Activated CD8-positive, alpha-beta memory T cell treated with anti-CD3 and anti-CD28 coated beads, Interleukin-2, amount 50 U/mL, for 4 hours (primary cell): ENCODE data around the gene SLC2A5.
"Not testable (repeated sequence)": the region's sequence is repeated elsewhere in the genome, so short reads cannot be mapped to it uniquely, and the experiment has no call there.

Source experiments
- DNase-seq: peaks from one replicate; pipeline ENCODE4 v3.0.0-alpha.2; 2020

The SLC2A5 gene, protein sequence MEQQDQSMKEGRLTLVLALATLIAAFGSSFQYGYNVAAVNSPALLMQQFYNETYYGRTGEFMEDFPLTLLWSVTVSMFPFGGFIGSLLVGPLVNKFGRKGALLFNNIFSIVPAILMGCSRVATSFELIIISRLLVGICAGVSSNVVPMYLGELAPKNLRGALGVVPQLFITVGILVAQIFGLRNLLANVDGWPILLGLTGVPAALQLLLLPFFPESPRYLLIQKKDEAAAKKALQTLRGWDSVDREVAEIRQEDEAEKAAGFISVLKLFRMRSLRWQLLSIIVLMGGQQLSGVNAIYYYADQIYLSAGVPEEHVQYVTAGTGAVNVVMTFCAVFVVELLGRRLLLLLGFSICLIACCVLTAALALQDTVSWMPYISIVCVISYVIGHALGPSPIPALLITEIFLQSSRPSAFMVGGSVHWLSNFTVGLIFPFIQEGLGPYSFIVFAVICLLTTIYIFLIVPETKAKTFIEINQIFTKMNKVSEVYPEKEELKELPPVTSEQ

DNA sequence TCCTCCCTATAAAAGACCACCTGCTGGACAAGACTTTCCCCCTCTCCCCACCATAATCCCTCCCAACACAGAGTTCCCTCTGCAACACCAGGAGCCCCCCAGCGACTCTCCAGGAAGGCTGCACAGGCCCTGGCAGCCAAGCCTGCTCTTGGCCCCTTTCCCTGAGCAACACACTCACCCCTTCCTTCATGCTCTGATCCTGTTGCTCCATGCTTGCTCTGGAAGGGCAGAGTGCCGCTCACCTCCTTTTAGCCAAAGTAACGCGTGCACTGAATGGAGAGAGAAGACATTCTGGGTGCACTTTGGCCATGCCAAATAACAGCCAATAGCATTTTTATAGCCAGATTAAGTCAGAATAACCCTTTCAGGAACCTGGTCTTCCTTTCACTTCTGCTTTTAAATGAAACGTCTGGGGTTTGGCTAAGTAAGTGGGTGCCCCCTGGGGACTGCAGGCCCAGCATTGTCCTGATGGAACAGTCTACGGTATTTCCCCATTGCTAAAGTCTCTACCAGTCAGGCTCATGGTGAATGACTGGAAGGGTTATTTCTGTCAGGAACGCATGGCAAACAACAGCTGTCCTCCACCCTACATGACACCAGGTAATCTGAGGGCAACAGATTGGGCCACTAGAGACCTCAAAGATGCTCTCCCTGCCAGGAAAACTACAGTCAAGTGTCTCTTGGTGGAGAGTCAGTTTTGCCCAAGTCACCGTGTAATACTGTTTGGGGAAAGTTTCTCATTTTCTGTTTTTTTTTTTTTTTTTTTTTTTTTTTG is at the start of gene SLC2A5:
TSS of gene SLC2A5 (minus strand) at position 310 of the 775 bp plus-strand sequence. CDS start at position 211, 99 bp downstream.
- no peak for DNase-seq

DNA sequence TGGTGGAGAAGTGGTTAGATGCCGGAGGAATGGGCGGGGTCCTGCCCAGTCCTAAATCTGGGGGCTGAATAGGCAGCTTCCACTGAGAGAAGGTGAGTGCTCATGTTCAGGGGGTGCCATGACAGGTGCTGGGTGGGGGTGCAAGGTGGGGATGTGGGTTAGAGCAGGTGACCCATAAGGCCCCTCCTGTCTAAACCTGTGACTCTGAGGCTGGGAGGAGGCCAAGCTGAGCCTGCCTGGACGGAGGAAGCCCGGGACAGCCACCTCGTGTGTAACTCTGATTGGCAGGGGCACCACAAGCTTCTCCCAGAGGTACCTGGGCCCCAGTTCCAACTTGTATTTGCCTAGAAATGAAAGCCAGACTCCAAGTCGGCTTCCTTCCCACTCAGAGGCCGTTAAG is 48.8 kb upstream of the SLC2A5 start:
- DNase-seq = no peak

DNA sequence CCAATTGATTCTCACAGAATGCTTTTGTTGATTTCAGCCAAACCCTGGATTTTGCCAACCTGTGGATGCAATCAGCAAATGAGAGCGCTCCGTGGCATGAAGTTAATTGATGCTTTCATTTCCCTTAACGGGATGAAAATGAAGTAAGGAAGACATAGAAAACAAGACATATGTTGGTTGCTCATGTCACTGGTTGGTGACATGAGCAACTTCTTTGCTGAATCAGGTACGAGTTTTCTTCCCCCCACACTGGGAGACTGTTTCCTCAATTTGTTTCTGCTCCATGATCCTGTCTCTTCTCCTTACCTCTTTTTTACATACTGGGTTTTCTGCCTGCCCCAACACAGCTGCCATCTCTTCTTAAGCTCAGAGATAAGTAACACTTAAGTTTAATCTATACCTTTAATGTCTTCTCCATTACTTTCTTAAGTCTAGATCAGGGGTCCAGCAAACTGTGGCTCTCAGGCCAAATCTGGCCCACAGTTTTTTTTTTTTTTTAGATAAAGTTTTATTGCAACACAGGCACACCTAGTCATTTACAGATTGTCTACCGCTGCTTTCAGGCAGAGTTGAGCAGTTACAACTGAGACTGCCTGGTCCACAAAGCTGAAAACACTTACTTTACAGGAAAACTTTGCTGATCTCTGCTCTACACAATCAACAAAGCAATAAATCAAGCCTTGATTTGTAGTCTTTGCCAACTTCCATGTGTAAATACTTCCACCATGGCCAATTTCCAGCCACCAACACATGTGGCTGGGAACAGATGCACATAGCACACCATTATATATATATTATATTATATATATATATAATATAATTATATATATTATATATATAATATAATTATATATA is 46.1 kb upstream of the SLC2A5 start:
- DNase-seq = no peak

DNA sequence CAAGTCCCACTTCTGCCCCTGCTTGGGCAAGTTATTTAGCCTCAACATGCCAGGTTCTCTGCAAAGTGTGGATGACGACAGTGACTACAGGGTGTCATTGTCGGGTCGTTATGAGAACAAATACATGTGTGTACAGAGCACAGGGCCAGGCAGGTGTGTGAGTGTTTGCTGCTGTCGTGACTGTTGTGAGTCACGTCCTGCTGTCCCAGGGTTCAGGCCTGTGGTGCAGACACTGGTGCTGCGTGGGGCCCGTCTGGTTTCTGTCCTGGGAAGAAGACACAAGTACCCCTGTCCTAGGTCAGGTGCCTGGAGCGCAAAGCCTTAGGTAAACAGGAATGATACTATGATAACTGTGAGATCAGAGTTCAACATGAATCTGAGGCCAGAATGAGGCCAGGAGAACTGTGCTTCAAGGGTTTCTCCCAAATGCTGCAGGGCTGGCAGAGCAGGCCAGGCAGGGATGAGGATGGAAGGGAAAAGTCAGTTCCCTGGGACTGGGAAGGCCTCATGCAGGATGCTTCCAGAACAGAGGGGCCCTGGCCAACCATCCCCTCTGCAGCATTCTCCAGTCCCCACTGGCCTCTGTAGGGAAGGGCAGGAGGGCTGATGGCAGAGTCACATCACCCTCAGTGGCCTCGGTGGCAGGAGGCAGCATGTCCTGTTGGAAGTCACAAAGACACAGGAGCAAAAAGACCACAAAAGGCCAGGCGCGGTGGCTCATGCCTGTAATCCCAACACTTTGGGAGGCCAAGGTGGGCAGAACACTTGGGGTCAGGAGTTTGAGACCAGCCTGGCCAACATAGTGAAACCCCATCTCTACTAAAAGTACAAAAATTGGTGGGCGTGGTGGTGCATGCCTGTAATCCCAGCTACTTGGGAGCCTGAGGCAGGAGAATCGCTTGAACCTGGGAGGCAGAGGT is 43.8 kb upstream of the SLC2A5 start:
- DNase-seq = no peak

DNA sequence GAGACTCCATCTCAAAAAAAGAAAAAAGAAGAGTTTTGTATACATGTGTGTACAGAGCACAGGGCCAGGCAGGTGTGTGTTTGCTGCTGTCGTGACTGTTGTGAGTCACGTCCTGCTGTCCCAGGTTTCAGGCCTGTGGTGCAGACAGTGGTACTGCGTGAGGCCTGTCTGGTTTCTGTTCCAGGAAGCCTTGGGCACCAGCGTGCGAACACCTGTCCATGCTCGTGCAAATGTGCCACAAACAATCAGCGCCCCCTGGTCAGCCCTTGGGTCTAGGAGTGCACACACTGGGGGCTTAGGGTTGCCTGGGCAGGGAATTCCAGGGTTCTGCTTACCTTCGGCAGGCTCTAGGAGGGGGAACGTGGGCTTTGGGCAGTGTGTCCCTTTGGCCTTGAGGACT is 42.5 kb upstream of the SLC2A5 start:
- no peak for DNase-seq

DNA sequence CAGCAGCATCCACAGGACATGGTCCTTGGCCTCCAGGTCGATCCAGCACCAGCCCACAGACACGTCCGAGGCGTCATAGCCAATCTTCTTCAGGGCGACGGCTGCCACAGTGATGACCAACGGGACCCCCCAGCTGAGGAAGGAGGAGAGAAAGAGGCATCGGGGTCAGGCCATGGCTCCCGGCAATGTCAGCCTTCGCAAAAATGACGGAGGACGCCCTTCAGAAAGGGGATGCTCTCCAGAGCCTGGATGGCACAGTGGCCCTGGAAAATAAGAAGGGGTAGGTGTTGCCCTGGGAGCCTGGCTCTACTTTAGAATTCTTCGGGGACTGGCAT is 41.9 kb upstream of the SLC2A5 start:
- no peak for DNase-seq

DNA sequence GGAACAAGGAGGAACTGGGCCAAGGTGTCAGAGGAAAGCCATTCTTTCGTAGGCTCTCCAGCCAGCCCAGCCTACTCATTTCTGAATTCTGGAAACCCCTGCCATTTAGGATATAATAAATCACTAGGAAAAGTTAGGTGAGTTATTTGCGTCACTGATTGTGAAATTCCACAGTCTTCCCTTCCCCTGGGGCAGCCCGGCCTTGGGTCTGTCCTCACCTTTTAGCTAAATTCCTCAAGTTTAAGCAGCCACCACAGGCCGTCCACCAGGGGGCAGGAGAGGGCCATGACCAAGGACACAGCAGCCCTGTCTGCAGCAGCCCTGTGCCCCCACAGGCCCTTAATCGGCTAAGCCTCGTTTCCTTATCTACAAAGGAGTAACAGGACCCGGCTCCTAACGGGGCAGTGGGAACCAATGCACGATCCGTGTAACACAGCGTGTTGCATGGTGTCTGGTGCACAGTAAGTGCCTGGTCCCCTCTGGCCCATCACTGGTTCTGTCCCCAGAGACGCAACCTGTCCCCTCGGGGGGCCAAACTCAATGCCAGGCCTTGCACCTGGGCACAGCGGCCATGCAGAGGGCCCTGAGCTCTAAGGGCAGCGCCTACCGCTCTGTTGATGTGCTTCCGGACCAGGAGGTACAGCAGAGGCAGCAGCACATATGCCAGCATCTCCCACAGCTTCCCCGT is 41.4 kb upstream of the SLC2A5 start:
- DNase-seq = peak; percentile 88

DNA sequence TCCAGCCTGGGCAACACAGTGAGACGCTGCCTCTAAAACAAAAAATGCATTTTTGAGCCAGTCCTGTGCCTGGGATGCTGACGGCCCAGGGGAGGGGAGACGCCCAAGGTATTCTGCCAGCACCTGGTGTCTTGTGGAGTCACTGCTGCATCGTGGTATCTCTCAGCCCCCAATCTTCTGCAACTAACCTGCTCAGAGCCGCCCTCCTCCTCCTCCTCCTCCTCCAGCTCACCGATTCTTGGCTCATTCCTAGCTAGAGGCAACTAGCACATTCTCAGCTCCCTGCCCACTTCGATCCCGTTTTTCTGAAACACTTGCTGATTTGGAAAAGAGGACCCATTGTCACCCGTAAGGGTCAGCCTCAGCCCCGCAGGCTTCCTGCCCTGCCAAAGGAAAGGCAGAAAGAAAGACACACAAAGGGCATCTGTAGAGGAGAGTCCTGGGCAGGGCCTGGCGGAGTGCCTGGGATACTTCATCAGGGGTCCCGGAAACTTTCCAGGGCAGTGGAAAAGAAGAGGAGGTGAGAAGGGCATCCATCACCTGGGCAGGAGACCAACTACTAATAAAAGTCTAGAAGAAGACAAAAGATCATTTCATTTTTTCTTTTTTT is 38.7 kb upstream of the SLC2A5 start:
- DNase-seq = no peak

DNA sequence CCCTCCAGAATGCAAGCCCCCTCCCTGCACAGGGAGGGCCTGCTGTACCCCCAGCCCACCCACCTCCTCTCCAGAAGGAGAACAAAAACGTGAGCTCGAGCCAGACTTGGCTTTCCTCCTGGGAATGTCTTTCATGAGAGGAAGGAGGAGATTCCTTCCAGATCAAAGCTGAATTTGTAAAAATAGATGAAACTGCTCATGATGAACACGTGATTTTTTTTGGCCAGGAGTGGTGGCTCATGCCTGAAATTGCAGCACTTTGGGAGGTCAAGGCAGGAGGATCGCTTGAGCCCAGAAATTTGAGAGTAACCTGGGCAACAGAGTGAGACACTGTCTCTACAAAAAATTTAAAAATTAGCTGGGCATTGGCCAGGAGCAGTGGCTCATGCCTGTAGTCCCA is 37.7 kb upstream of the SLC2A5 start:
- no peak for DNase-seq

DNA sequence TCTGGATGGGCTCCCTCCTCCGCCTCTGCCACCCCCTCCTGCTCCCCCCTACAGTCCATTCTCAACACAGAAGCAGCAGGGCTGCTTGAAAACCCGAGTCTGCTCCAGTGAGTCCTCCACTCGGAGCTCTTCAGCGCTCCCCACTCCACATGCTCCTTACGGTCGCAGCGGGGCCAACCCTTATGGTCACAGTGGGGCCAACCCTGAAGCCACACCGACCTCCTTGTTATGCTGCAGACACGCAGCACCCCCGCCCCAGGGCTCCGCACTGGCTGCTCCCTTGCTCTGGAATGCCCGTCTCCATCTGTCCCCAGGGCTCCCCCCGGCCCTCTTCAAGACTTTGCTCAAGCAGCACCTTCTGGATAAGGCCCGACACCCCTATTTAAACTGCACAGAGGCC is 36.9 kb upstream of the SLC2A5 start:
- DNase-seq = no peak

DNA sequence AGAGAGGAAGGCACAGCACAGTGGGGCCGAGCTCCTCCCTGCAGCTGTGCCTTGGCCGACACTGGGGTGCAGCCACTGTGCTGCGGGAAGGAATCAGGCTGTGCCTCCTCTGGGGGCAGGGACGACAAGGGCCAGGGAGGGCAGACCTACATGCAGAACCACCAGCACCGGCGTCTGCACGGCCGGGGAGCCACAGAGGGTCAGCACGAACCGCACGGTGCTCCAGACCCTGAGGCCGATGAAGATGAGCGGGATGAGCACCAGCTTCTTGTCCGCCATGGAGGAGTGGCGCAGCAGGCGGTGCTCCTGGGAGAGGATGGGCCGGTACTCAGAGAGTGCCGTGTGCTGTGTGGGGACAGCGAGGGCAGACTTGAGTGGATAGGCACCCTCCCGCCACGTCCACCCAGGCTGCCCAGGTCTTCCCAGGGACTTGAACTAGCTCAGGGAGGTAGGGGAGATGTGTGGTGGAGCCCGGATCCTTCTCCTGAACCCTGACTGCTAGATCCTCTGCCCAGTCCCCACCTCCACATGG is 36.0 kb upstream of the SLC2A5 start:
- DNase-seq = no peak

DNA sequence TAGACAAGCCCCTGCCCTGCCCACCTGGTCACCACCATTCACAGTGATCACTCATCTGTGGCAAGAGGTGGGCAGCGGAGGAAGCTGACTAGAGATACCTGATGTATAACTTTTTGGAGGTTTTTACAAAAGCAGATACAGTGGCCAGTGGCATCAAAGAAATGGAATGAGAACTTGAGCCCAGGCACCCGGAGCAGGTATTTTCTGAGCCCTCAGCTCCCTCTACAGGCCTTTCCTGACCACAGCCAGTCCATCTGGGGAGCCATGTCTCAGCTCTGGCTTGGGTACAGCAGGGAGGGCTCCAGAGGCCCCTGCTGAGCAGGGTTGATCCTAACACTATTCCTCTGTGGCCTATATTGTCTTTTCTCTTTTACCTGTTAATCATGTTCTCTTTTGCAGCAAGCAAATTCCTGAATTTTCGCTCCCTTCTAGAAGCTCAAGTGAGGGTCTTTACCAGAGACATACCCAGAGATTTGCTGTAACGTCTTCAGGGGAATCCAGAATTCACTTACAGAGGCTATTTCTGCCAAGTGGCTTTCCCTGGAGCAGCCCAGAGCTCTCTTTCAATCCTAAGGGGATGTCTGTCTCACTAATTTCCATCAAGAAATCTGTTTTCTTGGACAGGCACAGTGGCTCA is 32.2 kb upstream of the SLC2A5 start:
- DNase-seq = no peak

DNA sequence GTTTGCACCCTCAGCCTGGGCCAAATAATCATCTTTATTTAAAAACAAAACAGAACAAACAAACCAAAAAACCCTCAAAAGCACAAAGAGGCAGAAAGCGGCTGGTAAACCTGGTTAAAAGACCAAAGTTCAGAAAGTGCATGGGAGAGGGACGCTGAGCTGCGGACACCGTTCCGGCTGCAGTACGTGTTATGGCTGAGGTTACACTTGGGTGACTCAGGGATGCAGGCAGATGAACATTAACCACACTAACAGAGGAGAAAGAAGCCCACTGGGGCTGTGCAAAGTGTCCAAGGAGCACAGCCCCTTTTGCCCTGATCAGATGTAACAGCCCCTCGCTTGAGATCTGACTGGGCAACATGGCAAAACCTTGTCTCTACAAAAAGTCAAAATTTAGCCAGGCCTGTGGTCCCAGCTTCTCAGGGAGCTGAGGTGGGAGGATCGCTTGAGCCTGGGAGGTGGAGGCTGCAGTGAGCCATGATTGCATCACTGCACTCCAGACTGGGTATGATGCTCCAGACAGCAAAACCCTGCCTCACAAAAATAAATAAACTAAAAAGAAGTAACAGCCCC is 31.1 kb upstream of the SLC2A5 start:
- DNase-seq = no peak

DNA sequence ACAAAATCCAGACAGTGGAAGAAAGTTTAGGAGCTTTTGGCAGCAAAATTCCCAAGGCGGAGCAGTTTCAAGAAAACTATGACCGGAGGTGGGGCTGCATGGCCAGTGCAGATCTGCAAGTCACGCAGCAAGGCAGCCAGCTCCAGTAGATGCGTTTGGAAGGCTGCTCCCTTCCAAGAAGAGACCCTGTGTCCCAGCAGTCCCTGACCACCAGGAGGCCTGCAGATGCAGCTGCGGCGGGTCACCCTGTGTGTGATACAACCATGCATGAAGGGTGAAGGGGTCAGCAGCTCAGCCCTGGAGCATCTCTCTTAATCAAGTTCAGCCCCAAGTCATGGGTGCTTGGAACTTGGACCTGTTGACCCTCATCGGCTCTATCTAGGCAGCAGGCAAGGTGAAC is 30.1 kb upstream of the SLC2A5 start:
- no peak for DNase-seq

DNA sequence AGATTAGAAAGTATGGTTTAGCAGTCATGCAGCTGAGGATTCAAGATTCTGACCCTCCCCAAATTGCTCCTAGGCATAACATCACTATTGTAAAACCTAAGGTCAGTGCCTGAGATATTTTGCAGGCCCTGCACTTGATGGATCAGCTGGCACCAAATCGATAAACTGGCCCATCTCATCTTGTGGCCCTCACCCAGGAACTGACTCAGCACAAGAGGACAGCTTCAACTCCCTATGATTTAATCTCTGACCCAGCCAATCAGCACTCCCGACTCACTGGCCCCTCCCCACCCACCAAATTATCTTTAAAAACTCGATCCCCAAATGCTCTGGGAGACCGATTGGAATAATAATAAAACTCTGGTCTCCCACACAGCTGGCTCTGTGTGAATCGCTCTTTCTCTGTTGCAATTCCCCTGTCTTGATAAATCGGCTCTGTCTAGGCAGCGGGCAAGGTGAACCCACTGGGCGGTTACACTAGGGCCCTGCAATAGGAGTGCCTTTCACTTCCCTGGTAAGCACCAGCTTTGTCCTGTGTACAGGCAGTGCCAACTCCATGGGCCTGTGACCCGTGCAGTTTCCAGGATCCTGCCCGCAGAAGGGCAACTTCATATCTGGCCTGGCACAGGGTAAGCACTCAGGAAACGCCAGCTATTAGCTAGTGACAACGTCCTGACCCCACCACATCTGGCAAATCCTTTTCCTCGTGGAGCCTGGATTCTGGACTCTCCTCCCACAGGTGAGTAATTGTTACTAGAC is 28.7 kb upstream of the SLC2A5 start:
- no peak for DNase-seq

DNA sequence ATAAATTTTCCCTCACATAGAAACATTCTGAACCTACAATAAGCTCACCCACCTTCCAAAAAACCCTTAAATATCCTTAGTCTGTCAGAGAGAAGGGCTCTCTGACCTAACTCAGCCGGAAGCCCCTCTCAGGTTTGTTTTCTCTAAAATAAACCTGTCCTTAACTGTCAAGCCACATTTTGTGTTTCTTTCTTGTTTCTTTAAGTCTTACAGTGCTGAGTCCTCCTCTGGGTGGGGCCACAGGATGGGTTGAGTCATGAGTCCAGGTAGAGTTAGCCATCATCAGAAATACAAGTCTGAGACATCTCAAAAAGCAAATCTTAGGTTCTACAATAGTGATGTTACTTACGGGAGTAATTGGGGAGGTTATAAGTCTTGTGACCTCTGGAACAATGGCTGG is 26.4 kb upstream of the SLC2A5 start:
- no peak for DNase-seq

DNA sequence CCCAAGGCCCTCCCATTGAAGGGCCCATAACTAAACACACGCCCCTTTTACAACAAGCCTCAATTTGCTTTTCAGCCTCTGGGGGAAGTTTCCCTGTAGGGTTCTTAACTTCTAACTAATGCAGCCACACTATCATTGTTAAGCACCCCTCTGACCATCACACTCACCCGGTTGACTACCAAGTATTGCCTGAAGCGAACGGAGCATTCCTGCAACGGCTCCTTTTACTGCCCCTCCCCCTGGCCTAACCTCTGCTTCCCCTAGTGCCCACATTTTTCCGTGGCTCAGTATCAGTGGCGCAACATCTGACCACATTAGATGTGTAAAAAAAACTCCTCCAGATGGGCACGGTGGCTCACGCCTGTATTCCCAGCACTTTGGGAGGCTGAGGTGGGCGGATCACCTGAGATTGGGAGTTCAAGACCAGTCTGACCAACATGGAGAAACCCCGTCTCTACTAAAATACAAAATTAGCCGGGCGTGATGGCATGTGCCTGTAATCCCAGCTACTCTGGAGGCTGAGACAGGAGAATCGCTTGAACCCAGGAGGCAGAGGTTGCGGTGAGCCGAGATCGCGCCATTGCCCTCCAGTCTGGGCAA is 24.7 kb upstream of the SLC2A5 start:
- DNase-seq = not testable (repeated sequence)

DNA sequence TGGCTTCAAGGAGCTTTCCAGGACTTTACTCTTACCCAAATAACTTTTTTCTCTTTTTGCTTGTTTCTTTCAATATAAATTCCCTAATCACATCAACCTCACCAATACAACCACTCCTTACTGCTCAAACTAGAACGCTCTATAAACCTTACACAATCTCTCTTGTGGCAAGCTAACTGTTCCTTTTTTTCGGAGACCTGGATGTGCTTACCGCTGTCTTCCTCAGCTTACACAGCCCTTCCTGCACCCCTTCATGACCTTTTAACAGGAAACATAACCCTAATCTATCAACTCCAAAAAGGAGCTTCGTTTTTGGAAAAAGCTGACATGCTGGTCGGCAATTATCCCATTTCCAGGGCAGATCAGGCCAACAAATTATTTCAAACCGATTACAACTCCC is 24.1 kb upstream of the SLC2A5 start:
- no peak for DNase-seq

DNA sequence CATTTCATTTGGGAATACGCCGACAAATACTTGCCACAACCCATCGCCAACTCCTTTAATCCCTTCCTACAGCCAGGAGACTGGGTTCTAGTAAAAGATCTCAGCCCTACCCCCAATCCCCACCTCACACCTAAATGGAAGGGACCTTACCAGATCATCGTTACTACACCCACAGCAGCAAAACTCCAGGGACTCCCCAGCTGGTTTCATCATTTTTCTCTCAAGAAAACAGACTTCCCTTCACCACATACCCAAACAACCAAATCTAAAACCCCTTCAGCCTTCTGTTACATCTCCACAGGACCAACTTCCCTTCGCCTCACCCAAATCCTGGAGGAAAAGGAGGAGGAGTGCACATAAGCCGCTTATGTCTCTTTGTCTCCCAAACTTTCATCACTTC is 23.7 kb upstream of the SLC2A5 start:
- DNase-seq = no peak
